Cardiac muscle cell (in vitro differentiated cells and primary cell): ENCODE measurements around the gene LRP3. TPM values are rescaled to one million over a fixed set of nuclear protein-coding genes. Genes with fewer than 3 reads are reported as not detected.
A peak's percentile ranks its signal among the peaks of the same experiment; 100 is the strongest.
"Not testable (repeated sequence)": the region's sequence is repeated elsewhere in the genome, so short reads cannot be mapped to it uniquely, and the experiment has no call there.

Experiments
- DNase-seq, 2 donors: peaks; one replicate each; pipeline versions ENCODE4 v3.0.0 to v3.0.0-alpha.2; 2010 to 2017; ENCODE audit warnings: low read depth in 1 of 2, low spot score in 1 of 2
- H3K27ac ChIP-seq: fragments of 200-600 bp; sonication (generic); 2 replicates; pipeline ENCODE4 v1.5.1; 2016
- H3K27me3 ChIP-seq: fragments of 200-600 bp; sonication (generic); 2 replicates; pipeline ENCODE4 v1.6.0; 2016; ENCODE audit warnings: control low read depth
- H3K36me3 ChIP-seq: fragments of 200-600 bp; sonication (generic); 2 replicates; pipeline ENCODE4 v1.5.1; 2016; ENCODE audit warnings: control low read depth
- H3K4me1 ChIP-seq: fragments of 200-600 bp; sonication (generic); 2 replicates; pipeline ENCODE4 v1.8.1; 2017; ENCODE audit warnings: low read depth, mild to moderate bottlenecking, mixed run types
- H3K4me3 ChIP-seq: fragments of 200-600 bp; sonication (generic); 2 replicates; pipeline ENCODE4 v1.5.1; 2016; ENCODE audit warnings: mild to moderate bottlenecking
- H3K9me3 ChIP-seq: fragments of 200-600 bp; sonication (generic); 2 replicates; pipeline ENCODE4 v1.5.1; 2017; ENCODE audit warnings: low read depth, mild to moderate bottlenecking, control low read depth
- polyA plus RNA-seq: library from polyadenylated mRNA; unstranded; fragments of >200 nt; fragmentation: Nextera tagmentation; extraction: Ambion mirVana; gene quantifications from 2 replicates; pipeline ENCODE4 v1.2.1, GENCODE V29; 2016
- total RNA-seq: library from RNA; depleted of rRNA; stranded (reverse); fragments of >200 nt; gene quantifications from 2 replicates; pipeline ENCODE4 v1.2.3, GENCODE V29; 2016
- TF ChIP-seq, protein P1 (sequence below): IDR thresholded peaks from 2 replicates; pipeline ENCODE4 v1.5.1; 2012; ENCODE audit warnings: low read depth, mild to moderate bottlenecking, low read length

LRP3 gene
- total and polyA plus RNA-seq, 2 experiments from 2014 or later = 38.4 to 39.4 TPM

DNA sequence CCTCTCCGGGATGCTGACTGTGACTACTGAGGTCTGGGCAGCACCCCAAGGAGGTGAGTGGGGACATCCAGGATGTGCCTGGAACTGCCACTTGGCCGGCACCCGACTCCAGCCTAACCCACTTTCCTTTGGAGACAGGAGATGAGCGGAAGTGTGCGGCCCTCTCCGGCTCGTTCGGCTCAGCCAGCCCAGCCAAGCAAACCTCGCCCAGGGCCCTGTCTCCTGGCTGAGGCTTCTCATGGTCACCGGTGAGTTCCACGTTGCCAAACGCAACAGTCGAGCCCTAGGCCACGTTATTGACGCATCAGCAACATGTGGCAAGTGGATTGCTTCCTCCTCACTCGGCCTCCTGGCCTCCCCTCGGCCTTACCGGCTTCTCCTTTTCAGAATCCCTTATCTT is 26.0 kb downstream of the LRP3 start:
- Histone ChIP-seq H3K9me3 (no peaks in the 10 kb centered on the region), H3K36me3 (no peaks in the 10 kb centered on the region), H3K27ac (no peak overlapping the region), H3K4me3 (no peak overlapping the region), H3K4me1 (no peaks in the 10 kb centered on the region), H3K27me3 (peaks cover 41% of the 10 kb centered on the region)
- TF ChIP-seq, protein P1, sequence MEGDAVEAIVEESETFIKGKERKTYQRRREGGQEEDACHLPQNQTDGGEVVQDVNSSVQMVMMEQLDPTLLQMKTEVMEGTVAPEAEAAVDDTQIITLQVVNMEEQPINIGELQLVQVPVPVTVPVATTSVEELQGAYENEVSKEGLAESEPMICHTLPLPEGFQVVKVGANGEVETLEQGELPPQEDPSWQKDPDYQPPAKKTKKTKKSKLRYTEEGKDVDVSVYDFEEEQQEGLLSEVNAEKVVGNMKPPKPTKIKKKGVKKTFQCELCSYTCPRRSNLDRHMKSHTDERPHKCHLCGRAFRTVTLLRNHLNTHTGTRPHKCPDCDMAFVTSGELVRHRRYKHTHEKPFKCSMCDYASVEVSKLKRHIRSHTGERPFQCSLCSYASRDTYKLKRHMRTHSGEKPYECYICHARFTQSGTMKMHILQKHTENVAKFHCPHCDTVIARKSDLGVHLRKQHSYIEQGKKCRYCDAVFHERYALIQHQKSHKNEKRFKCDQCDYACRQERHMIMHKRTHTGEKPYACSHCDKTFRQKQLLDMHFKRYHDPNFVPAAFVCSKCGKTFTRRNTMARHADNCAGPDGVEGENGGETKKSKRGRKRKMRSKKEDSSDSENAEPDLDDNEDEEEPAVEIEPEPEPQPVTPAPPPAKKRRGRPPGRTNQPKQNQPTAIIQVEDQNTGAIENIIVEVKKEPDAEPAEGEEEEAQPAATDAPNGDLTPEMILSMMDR = no peak
- no peak for DNase-seq

DNA sequence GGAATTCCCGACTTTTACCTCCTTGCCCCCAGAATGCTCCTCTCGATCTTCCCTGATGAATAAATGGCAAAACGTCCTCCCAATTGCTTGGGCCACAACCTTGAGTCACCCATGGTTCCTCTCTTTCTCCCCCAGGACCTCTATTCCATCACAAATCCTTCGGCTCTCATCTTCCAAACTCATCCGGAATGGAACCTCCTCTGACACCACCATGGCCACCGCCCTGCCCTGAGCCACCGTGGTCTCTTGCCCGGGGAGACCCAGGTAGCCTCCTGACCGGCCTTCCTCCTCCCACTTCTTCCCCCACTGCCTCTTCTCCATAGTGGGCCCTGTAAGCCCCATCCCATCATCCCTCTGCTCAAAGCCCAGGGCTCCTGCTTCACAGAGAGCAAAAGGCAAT is 26.6 kb downstream of the LRP3 start:
- TF ChIP-seq, protein P1 = no peak
- Histone ChIP-seq H3K4me3 (no peak overlapping the region), H3K27ac (no peak overlapping the region), H3K4me1 (no peaks in the 10 kb centered on the region), H3K36me3 (no peaks in the 10 kb centered on the region), H3K27me3 (peaks cover 47% of the 10 kb centered on the region), H3K9me3 (no peaks in the 10 kb centered on the region)
- no peak for DNase-seq

DNA sequence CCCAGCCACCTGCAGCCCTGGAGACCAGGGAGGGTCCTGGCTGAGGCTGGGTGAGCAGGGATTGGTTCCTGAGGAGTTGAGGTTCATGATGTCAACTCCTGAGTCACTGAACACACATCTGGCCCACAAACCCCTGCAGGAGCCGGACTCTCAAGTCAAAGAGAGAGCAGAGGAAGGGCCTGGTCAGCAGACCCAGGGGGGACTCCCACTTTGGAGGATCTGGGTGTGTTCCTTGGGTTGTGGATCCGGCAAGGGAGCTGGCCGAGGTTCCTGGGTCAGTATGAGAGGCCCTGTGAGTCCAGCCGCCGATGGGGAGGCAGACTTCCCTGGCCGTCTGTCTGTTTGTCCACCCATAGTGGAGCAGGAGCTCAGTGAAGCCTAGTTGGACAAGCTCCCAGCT is 27.5 kb downstream of the LRP3 start:
- no peaks in the 10 kb centered on the region for H3K9me3 ChIP-seq
- no peaks in the 10 kb centered on the region for H3K36me3 ChIP-seq
- peak in 1 of 2 donors; percentile 32 for DNase-seq
- no peaks in the 10 kb centered on the region for H3K4me1 ChIP-seq
- H3K27me3 ChIP-seq = peaks cover 56% of the 10 kb centered on the region
- H3K4me3 ChIP-seq = no peak overlapping the region
- TF ChIP-seq, protein P1 = no peak
- no peak overlapping the region for H3K27ac ChIP-seq

DNA sequence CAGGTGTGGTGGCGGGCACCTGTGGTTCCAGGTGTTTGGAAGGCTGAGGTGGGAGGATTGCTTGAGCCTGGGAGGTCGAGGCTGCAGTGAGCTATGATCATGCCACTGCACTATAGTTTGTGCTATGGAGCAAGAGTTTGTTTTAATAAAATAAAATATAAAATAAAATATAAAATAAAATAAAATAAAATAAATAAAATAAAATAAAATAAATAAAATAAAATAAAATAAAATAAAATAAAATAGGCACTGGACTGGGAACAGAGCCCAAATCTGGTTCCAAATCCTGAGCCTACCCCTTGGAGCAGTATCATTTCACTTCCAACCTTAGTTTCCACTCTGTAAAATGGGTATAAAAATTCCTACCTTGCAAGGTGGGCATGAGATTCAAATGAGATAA is 28.1 kb downstream of the LRP3 start:
- H3K27ac ChIP-seq, H3K4me1 ChIP-seq, H3K4me3 ChIP-seq, DNase-seq, H3K9me3 ChIP-seq, H3K36me3 ChIP-seq: not testable (repeated sequence)
- H3K27me3 ChIP-seq = peaks cover 62% of the 10 kb centered on the region

DNA sequence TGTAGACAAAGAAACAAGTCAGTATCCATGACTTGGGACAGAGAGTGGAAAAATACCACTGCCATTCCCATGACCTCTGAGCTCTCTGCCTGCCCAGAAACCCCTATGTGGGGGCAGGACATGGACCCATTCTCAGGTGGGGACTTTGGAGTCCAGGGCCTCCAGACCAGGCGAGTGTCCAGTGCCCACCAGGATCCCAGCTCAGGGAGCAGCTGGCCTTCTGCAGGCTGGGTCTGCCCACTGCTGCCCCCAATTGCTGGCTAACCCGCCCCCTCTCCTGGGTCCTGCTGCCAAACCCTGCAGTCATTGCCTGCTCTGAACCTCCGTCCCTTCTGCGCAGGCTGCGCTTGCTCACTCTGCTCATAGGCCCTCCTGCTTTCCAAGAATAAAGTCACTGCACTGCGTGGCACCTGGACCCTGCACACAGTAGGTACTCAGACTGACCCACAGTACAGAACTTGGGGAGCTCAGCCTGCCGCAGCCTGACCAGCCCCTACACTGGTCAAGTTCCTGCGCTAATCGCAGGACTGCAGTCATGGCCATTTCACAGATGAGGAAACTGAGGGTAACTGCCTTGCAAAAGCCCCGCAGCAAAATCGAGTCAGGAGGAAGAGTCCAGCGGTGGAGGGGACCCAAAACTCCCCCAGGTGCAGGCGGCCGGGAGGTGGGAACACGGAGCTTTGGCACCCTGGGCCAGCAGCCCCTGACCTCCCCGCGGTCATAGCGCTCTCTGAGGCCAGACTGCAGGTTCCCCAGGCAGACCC is 30.7 kb downstream of the LRP3 start:
- H3K4me3 ChIP-seq = peak overlapping the region; percentile 9
- H3K27me3 ChIP-seq = peaks cover 79% of the 10 kb centered on the region
- no peak for DNase-seq
- no peaks in the 10 kb centered on the region for H3K4me1 ChIP-seq
- H3K27ac ChIP-seq = no peak overlapping the region
- TF ChIP-seq, protein P1 = no peak
- no peaks in the 10 kb centered on the region for H3K36me3 ChIP-seq
- no peaks in the 10 kb centered on the region for H3K9me3 ChIP-seq

DNA sequence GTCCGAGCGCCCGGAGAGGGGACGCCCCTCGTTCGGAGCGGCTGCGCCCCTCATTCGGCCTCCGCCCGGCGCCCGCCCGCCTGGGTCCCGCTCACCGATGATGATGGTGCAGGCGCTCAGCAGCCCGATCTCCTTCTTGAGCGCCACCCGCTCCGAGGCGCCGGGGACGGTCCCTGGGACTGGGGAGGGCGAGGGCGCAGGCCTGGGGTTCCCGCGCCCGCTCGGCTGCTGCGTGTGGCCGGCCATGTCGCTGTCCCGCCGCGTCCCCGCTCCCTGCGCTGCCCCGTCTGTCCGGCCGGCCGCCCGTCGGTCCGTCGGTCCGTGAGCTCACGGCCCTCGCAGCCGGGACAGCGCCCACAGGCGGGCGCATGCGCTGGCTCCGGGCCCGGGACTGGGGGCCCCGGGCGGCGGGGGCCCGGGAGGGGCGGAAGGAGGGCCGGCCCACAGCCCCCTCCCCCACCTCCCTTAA is 31.4 kb downstream of the LRP3 start, which contains the start of gene SLC7A10:
SLC7A10 (minus strand) TSS at position 393 of the 469 bp plus-strand sequence; CDS start at position 246, 147 bp downstream.
- Histone ChIP-seq H3K27ac (no peak within 1 kb of the TSS), H3K4me1 (no peaks in the 10 kb centered on the region), H3K36me3 (no peaks in the 10 kb centered on the region), H3K27me3 (peaks cover 80% of the 10 kb centered on the region), H3K9me3 (no peaks in the 10 kb centered on the region), H3K4me3 (peak within 1 kb of the TSS; percentile 9)
- TF ChIP-seq, protein P1 = no peak
- peak in 1 of 2 donors; percentile 57 for DNase-seq
